Thyroid gland (tissue), 4 donors: Measurements from ENCODE around the gene SIK3.

ENCODE experiments used
- CTCF ChIP-seq, 6 experiments: fragments of 200-600 bp in 3 of 6; fragments of 450-650 bp in 3 of 6; sonication (generic) in 3 of 6; IDR thresholded peaks; one replicate each; pipeline ENCODE4 v1.5.1; 2016 to 2019; ENCODE audit warnings: antibody characterized with exemption in 6 of 6, mild to moderate bottlenecking in 2 of 6, inconsistent platforms in 1 of 6, moderate library complexity in 1 of 6
- POLR2A ChIP-seq, 2 donors: fragments of 450-650 bp; IDR thresholded peaks; one replicate each; pipeline ENCODE4 v1.6.1; 2017; ENCODE audit warnings: antibody characterized with exemption in 2 of 2, mild to moderate bottlenecking in 2 of 2, moderate library complexity in 1 of 2

DNA sequence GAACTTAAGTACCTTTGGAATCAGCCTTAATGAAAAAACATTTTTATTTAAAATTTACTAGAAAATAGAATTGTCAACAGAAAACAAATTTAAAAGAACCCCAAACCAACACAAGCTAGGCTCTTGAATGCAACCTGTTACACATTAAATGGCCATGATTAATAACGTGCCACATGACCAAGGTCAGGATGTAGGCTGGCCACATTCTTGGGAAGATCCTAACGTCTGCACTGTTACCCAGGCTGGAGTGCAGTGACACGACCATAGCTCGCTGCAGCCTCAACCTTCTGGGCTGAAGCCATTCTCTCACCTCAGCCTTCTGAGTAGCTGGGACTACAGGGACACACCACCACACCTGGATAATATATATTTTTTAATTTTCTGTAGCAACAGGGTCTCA is 134.4 kb downstream of the SIK3 start:
- TF ChIP-seq CTCF (IDR thresholded peaks at IDR 0.05) (no peak), POLR2A (IDR thresholded peaks at IDR 0.05) (no peak)
